Measurements from ENCODE around the gene CWC25. TPM values are rescaled to one million over a fixed set of nuclear protein-coding genes. Genes with fewer than 3 reads are reported as not detected.

CWC25 gene
- total and polyA plus RNA-seq, 9 of the 15 experiments (the other 6 are each of a cell fraction or from before 2014, with no cell fraction given): 16.5 to 27.4 (median 23.0) TPM

- no TSS peak for BruUV-seq (replicated peaks)
- Histone ChIP-seq H3K4me2 (ENCODE audit: insufficient read depth, low read length) (no peak overlapping the region), H3K27me3 (ENCODE audit: control insufficient read depth in 2 of 2, insufficient read depth in 2 of 2, low read length in 2 of 2) (no peaks in the 10 kb centered on the region), H3K9ac (ENCODE audit: insufficient read depth in 1 of 2, low read depth in 2 of 2, low read length in 2 of 2) (no peak overlapping the region), H3K4me3 (no peak overlapping the region), H3K9me1 (ENCODE audit: control insufficient read depth, insufficient read depth, low read length) (no peaks in the 10 kb centered on the region), H3K79me2 (ENCODE audit: control insufficient read depth, insufficient read depth, low read length) (no peaks in the 10 kb centered on the region), H2AFZ (ENCODE audit: low read depth, low read length) (no peak overlapping the region), H3K4me1 (replicated peaks in 1 of 2; ENCODE audit: control insufficient read depth in 2 of 2, insufficient read depth in 2 of 2, low read length in 2 of 2) (no peaks in the 10 kb centered on the region), H3K36me3 (ENCODE audit: control insufficient read depth, insufficient read depth, low read length) (peaks cover 90% of the 10 kb centered on the region), H3K27ac (ENCODE audit: extremely low read depth, low read depth, low read length) (no peak overlapping the region), H4K20me1 (replicated peaks; ENCODE audit: control insufficient read depth, insufficient read depth, low read length) (peaks cover 6% of the 10 kb centered on the region), H3K9me3 (replicated peaks; ENCODE audit: control insufficient read depth, insufficient read depth, low read depth, low read length) (no peaks in the 10 kb centered on the region)
- ChIA-PET CTCF (ENCODE audit: low intra/inter-chr PET ratio) (interaction anchor here (0.6 kb wide), 1 partner anchor 100 kb away, joined by 3 read pairs; no protein-coding TSS in a partner anchor), POLR2A (interaction anchor here (0.6 to 1.2 kb wide), 5 partner anchors 10 to 32 kb away, joined by 3 to 6 read pairs (median 4); partner anchors contain the start of gene PSMB3)
- in situ Hi-C loops (cut with MboI): no loop called here
- ATAC-seq (no peak), DNase-seq (ENCODE audit: extremely low read depth in 1 of 4, low spot score in 3 of 4) (no peak), FAIRE-seq (no peak)
- TF ChIP-seq SFPQ (IDR thresholded peaks at IDR 0.05; ENCODE audit: low read depth, low read length): no peak
- no peak for TF ChIP-seq PBX2 (CRISPR knock-in tag; IDR thresholded peaks at IDR 0.05; ENCODE audit: low read depth)
- TF ChIP-seq PBX2 (tag; conservative IDR thresholded peaks at IDR 0.05; ENCODE audit: low read depth): no peak
- no peak for TF ChIP-seq ZNF696 (CRISPR knock-in tag; conservative IDR thresholded peaks at IDR 0.05)
- intact Hi-C loops (cut with micrococcal nuclease): no loop called here
- WGBS (ENCODE audit: insufficient coverage, low coverage, missing lambda C conversion rate): 97% methylated on average over 3 of the region's 3 CpGs
Measured at GRCh38 chr17:38762231-38762630, 62.9 kb downstream of the CWC25 start.

Measured in K562 (cell line).